T-cell (primary cell): Measurements from ENCODE around the gene PIGL. TPM values are rescaled to one million over a fixed set of nuclear protein-coding genes. Genes with fewer than 3 reads are reported as not detected.

Source experiments
- ATAC-seq, 4 experiments: fragments of 200-7000 bp in 3 of 4; fragments of 150-1000 bp in 1 of 4; cut with Tn5 transposase; replicated peaks in 1 of 4; 1 replicate in 3 of 4; 2 replicates in 1 of 4; pipeline ENCODE4 v1.10.0; 2021; ENCODE audit warnings: moderate library complexity in 3 of 4, mild to moderate bottlenecking in 2 of 4, moderate number of reproducible peaks in 1 of 4
- CTCF ChIA-PET, 2 donors: fragments of 300-600 bp; sonication (Branson Sonifier 250); formaldehyde crosslinking; loops; one replicate each; lab custom pipeline; 2022; ENCODE audit warnings: antibody characterized with exemption in 2 of 2; lab: Charles Lee
- POLR2A ChIA-PET, 2 donors: fragments of 300-600 bp; sonication (Branson Sonifier 250); formaldehyde crosslinking; loops; one replicate each; lab custom pipeline; 2022; ENCODE audit warnings: antibody characterized with exemption in 2 of 2; lab: Charles Lee
- DNase-seq, 35 experiments: peaks; one replicate each; pipeline versions ENCODE4 v3.0.0 to v3.0.0-alpha.2; 2013 to 2023
- H3K27ac ChIP-seq: one replicate; pipeline ENCODE4 v1.5.1; 2013; ENCODE audit warnings: low read length
- H3K27me3 ChIP-seq, 2 experiments: replicated peaks in 1 of 2; 1 replicate in 1 of 2; 2 replicates in 1 of 2; pipeline versions ENCODE4 v1.6.1 to v1.7.0; 2013; ENCODE audit warnings: low read length in 1 of 2, mixed read lengths in 1 of 2; ENCODE audit not compliant: control insufficient read depth in 2 of 2, insufficient read depth in 2 of 2; ENCODE audit errors: extremely low read depth in 1 of 2
- H3K36me3 ChIP-seq, 2 donors: 1 replicate in 1 of 2; 2 replicates in 1 of 2; pipeline versions ENCODE4 v1.6.1 to v1.7.0; 2013; ENCODE audit warnings: low read length in 1 of 2; ENCODE audit not compliant: control insufficient read depth in 2 of 2, insufficient read depth in 1 of 2; ENCODE audit errors: extremely low read depth in 1 of 2
- H3K4me1 ChIP-seq, 2 experiments: 1 replicate in 1 of 2; 2 replicates in 1 of 2; pipeline versions ENCODE4 v1.6.1 to v1.7.0; 2013; ENCODE audit warnings: low read length in 2 of 2, mixed read lengths in 1 of 2; ENCODE audit not compliant: insufficient read depth in 2 of 2, control insufficient read depth in 1 of 2; ENCODE audit errors: extremely low read depth in 1 of 2
- H3K4me3 ChIP-seq, 2 donors: 1 replicate in 1 of 2; 2 replicates in 1 of 2; pipeline versions ENCODE4 v1.5.1 to v1.7.0; 2013; ENCODE audit warnings: mild to moderate bottlenecking in 2 of 2, low read length in 1 of 2, moderate library complexity in 1 of 2; ENCODE audit not compliant: control insufficient read depth in 1 of 2; ENCODE audit errors: extremely low read depth in 1 of 2
- H3K9me3 ChIP-seq: 2 replicates; pipeline ENCODE4 v1.7.0; 2013
- H3K27ac Mint-ChIP-seq, 2 donors: one replicate each; pipeline ENCODE4 v1.8.0; 2020 to 2021; ENCODE audit warnings: mild to moderate bottlenecking in 2 of 2, mixed read lengths in 2 of 2
- H3K27me3 Mint-ChIP-seq, 2 donors: one replicate each; pipeline ENCODE4 v1.8.0; 2021 to 2022; ENCODE audit warnings: mixed read lengths in 2 of 2
- H3K36me3 Mint-ChIP-seq: one replicate; pipeline ENCODE4 v1.8.0; 2021; ENCODE audit warnings: mixed read lengths
- H3K4me1 Mint-ChIP-seq, 3 donors: one replicate each; pipeline ENCODE4 v1.8.0; 2020 to 2022; ENCODE audit warnings: mixed read lengths in 3 of 3, mild to moderate bottlenecking in 1 of 3
- H3K4me3 Mint-ChIP-seq, 3 donors: one replicate each; pipeline ENCODE4 v1.8.0; 2020 to 2022; ENCODE audit warnings: mild to moderate bottlenecking in 3 of 3, mixed read lengths in 3 of 3, moderate library complexity in 3 of 3
- H3K9me3 Mint-ChIP-seq, 3 donors: one replicate each; pipeline ENCODE4 v1.8.0; 2020 to 2022; ENCODE audit warnings: mixed read lengths in 3 of 3
- WGBS: methylation state at CpG from one replicate; pipeline ENCODE4 v1.1.5; 2013; ENCODE audit warnings: missing lambda C conversion rate; ENCODE audit not compliant: insufficient coverage; 5-methylcytosine and 5-hydroxymethylcytosine counted together
- total RNA-seq, 35 experiments: library from RNA in 6 of 35; stranded (reverse) in 6 of 35; fragments of 120-200 nt in 1 of 35; gene quantifications; one replicate each; pipeline versions ENCODE4 v1.2.1 to v1.2.4 and lab custom pipeline; 2013 to 2026

The PIGL gene
- total RNA-seq, 5 donors from 2014 or later (not counting 1 experiment from before 2014, with no cell fraction given) = 53.9 to 90.2 (median 82.7) TPM

DNA sequence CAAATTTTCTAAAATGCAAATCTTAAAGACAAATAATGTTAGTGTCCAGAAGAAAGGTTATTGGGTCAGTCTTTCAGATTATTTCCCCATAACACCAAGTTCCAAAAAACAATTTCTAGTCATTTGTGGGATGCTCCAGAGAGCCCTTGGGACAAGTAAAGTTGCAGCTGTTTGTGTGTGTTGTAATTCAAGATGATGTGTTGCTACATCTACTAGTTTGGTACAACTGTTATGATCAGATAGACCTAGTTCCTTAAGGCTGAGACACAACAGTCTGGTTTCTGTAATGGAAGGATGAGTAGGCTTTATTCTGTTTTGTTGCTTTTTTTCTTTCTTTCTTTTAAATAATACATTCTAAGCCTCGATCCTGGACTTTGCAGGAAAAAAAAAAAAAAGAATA, 41.9 kb downstream of the PIGL start:
- DNase-seq (no peak), ATAC-seq (no peak)
- Mint-ChIP-seq H3K27ac (no peak overlapping the region), H3K9me3 (no peaks in the 10 kb centered on the region), H3K4me3 (no peak overlapping the region), H3K27me3 (no peaks in the 10 kb centered on the region), H3K36me3 (peaks cover 19% of the 10 kb centered on the region), H3K4me1 (peaks cover 5 to 6% (median 6%) of the 10 kb centered on the region in 3 donors)
- ChIA-PET CTCF (no interaction called here), POLR2A (no interaction called here)
- Histone ChIP-seq H3K27ac (no peak overlapping the region), H3K9me3 (no peaks in the 10 kb centered on the region), H3K4me1 (no peaks in the 10 kb centered on the region), H3K4me3 (no peak overlapping the region), H3K27me3 (no peaks in the 10 kb centered on the region), H3K36me3 (peaks cover 5 to 8% of the 10 kb centered on the region in 2 donors)
- WGBS = no CpG with 5 or more reads among the region's 1 CpG

DNA sequence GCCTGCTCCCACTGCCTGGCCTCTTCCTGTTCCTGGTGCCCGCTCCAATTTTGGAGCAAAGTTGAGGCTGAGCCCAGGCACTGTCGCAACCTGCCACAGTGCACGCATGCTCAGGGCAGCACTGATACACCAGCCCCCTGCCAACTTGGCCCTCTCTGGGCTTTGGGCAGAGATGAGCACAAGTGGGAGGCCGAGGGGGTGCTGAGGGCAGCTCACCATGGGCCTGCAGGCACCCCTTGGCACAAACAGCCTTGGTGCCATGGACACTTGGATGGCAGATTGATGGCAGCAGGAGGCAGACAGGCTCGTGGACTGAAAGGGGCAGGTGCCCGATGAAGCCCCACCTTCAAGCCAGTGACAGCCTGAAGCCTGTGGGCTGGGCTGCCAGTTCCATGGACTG, 42.9 kb downstream of the PIGL start:
- Mint-ChIP-seq H3K27me3 (no peaks in the 10 kb centered on the region), H3K9me3 (no peaks in the 10 kb centered on the region), H3K27ac (no peak overlapping the region), H3K4me1 (peaks cover 6 to 7% (median 6%) of the 10 kb centered on the region in 3 donors), H3K4me3 (no peak overlapping the region), H3K36me3 (peaks cover 17% of the 10 kb centered on the region)
- ChIA-PET POLR2A (no interaction called here), CTCF (no interaction called here)
- H3K4me3 ChIP-seq = no peak overlapping the region
- no peaks in the 10 kb centered on the region for H3K27me3 ChIP-seq
- 100% methylated on average over 4 of the region's 6 CpGs for WGBS
- H3K4me1 ChIP-seq = no peaks in the 10 kb centered on the region
- H3K27ac ChIP-seq = no peak overlapping the region
- no peaks in the 10 kb centered on the region for H3K9me3 ChIP-seq
- peaks cover 5 to 8% of the 10 kb centered on the region in 2 donors for H3K36me3 ChIP-seq
- ATAC-seq (no peak), DNase-seq (no peak)

DNA sequence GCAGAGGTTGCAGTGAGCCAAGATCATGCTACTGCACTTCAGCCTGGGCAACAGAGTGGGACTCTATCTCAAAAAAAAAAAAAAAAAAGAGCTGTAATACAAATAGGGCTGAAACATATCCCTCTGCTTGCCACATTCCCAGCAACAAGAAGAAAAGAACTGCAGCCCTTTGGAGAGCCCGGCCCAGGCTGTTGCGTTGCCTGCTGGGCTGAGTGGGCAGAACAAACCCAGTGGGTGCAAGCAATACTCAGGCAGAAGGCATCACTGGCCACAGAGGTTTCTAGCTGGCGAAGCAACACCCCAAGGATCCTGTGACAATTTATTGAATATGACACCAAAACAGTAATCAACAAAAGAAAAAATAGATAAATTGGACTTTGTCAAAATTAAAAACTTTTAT, 44.0 kb downstream of the PIGL start:
- peaks cover 10% of the 10 kb centered on the region for H3K36me3 Mint-ChIP-seq
- peaks cover 5 to 11% of the 10 kb centered on the region in 2 donors for H3K36me3 ChIP-seq
- CTCF ChIA-PET = interaction anchor here in 1 of 2 donors (0.6 kb wide), 1 partner anchor 10 kb away, joined by 3 read pairs; no protein-coding TSS in a partner anchor
- no peak overlapping the region for H3K4me3 ChIP-seq
- peaks cover 0 to 7% (median 4%) of the 10 kb centered on the region in 3 donors for H3K4me1 Mint-ChIP-seq
- no peak for DNase-seq
- WGBS = 93% methylated on average over 2 of the region's 3 CpGs
- H3K4me3 Mint-ChIP-seq = no peak overlapping the region
- ATAC-seq = no peak
- POLR2A ChIA-PET = no interaction called here
- H3K27ac Mint-ChIP-seq = no peak overlapping the region
- H3K27ac ChIP-seq = no peak overlapping the region
- H3K9me3 ChIP-seq = no peaks in the 10 kb centered on the region
- H3K4me1 ChIP-seq = no peaks in the 10 kb centered on the region
- H3K9me3 Mint-ChIP-seq = no peaks in the 10 kb centered on the region
- no peaks in the 10 kb centered on the region for H3K27me3 ChIP-seq
- no peaks in the 10 kb centered on the region for H3K27me3 Mint-ChIP-seq

DNA sequence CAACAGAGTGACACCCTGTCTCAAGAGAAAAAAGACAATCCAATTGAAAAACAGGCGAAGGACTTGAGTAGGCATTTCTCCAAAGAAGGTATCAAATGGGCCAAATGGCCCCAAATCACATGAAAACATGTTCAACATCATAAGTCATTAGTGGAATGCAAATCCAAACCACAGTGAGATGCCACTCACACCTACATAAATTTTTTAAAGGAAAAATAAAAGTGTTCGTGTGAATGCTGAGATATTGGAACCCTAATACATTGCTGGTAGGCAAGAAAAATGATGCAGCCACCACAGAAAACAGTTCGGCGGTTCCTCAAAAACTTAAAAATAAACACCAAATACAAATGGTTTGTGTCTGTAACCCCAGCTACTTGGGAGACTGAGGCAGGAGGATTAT, 45.2 kb downstream of the PIGL start:
- ATAC-seq (no peak), DNase-seq (no peak)
- no peak overlapping the region for H3K27ac Mint-ChIP-seq
- H3K4me1 Mint-ChIP-seq = peaks cover 6 to 14% (median 8%) of the 10 kb centered on the region in 3 donors
- Histone ChIP-seq H3K4me3 (no peak overlapping the region), H3K27ac (no peak overlapping the region), H3K36me3 (peaks cover 5 to 11% of the 10 kb centered on the region in 2 donors), H3K9me3 (no peaks in the 10 kb centered on the region), H3K4me1 (peaks cover 0 to 4% of the 10 kb centered on the region in 2 experiments), H3K27me3 (no peaks in the 10 kb centered on the region)
- CTCF ChIA-PET = no interaction called here
- peaks cover 9% of the 10 kb centered on the region for H3K36me3 Mint-ChIP-seq
- H3K27me3 Mint-ChIP-seq = no peaks in the 10 kb centered on the region
- no peaks in the 10 kb centered on the region for H3K9me3 Mint-ChIP-seq
- WGBS = no CpG with 5 or more reads among the region's 4 CpGs
- no peak overlapping the region for H3K4me3 Mint-ChIP-seq
- POLR2A ChIA-PET = no interaction called here

DNA sequence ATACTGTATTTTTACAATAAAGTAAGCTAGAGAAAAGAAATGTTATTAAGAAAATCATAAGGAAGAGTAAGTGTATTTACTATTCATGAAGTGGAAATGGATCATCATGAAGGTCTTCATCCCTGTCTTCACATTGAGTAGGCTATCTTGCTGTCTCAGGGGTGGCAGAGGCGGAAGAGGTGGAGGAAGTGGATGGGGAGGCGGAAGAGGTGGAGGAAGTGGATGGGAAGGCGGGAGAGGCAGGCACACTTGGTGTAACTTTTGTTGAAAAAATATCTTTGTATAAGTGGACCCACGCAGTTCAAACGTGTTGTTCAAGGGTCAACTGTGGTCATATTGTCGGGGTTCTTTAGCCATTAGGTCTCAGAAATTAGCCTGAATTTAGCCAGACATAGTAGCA, 50.2 kb downstream of the PIGL start:
- Histone ChIP-seq H3K9me3 (no peaks in the 10 kb centered on the region), H3K4me3 (no peak overlapping the region), H3K27me3 (no peaks in the 10 kb centered on the region), H3K27ac (peak overlapping the region; percentile 59), H3K36me3 (peaks cover 0 to 3% of the 10 kb centered on the region in 2 donors), H3K4me1 (peaks cover 10 to 27% of the 10 kb centered on the region in 2 experiments)
- Mint-ChIP-seq H3K4me1 (peaks cover 29 to 38% (median 34%) of the 10 kb centered on the region in 3 donors), H3K27ac (peak overlapping the region; percentile 87 to 93), H3K27me3 (no peaks in the 10 kb centered on the region), H3K4me3 (peak overlapping the region in 2 of 3 donors; percentile 53 to 59), H3K9me3 (no peaks in the 10 kb centered on the region), H3K36me3 (no peaks in the 10 kb centered on the region)
- CTCF ChIA-PET = no interaction called here
- ATAC-seq (no peak), DNase-seq (no peak)
- POLR2A ChIA-PET = no interaction called here
- 98% methylated on average over 6 of the region's 6 CpGs for WGBS

DNA sequence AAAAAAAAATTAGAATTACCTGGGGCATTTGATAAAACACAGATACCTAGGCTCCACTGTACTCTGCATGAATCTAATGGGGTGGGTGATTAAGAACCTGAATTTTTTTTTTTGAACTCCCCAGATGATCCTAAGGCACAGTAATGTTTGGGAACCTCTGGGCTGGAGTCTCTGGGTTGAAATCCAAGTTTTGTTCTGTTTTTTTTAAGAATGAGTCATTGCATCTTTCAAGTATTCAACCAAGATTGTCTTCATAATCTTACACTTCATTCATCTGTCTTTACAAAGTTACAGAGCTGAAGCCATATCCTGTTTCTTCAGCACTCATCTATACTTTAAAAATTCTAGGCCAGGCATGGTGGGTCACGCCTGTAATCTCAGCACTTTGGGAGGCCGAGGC, 52.6 kb downstream of the PIGL start:
- Histone ChIP-seq H3K27me3 (no peaks in the 10 kb centered on the region), H3K4me1 (peaks cover 10 to 27% of the 10 kb centered on the region in 2 experiments), H3K9me3 (no peaks in the 10 kb centered on the region), H3K36me3 (peaks cover 0 to 3% of the 10 kb centered on the region in 2 donors), H3K4me3 (no peak overlapping the region), H3K27ac (no peak overlapping the region)
- ChIA-PET POLR2A (interaction anchor here in 1 of 2 donors (0.6 kb wide), 1 partner anchor 28 kb away, joined by 4 read pairs; no protein-coding TSS in a partner anchor), CTCF (no interaction called here)
- H3K36me3 Mint-ChIP-seq = peaks cover 9% of the 10 kb centered on the region
- peaks cover 31 to 46% (median 38%) of the 10 kb centered on the region in 3 donors for H3K4me1 Mint-ChIP-seq
- ATAC-seq (no peak), DNase-seq (no peak)
- peak overlapping the region in 1 of 2 donors; percentile 68 for H3K27ac Mint-ChIP-seq
- 69% methylated on average over 2 of the region's 2 CpGs for WGBS
- peak overlapping the region in 1 of 3 donors; percentile 25 for H3K4me3 Mint-ChIP-seq
- no peaks in the 10 kb centered on the region for H3K27me3 Mint-ChIP-seq
- no peaks in the 10 kb centered on the region for H3K9me3 Mint-ChIP-seq
